Measurements from ENCODE around the gene POLR1A. TPM values are rescaled to one million over a fixed set of nuclear protein-coding genes. Genes with fewer than 3 reads are reported as not detected.

The POLR1A gene
- total RNA-seq, 4 donors from 2014 or later = 13.3 to 22.4 (median 16.6) TPM

DNA sequence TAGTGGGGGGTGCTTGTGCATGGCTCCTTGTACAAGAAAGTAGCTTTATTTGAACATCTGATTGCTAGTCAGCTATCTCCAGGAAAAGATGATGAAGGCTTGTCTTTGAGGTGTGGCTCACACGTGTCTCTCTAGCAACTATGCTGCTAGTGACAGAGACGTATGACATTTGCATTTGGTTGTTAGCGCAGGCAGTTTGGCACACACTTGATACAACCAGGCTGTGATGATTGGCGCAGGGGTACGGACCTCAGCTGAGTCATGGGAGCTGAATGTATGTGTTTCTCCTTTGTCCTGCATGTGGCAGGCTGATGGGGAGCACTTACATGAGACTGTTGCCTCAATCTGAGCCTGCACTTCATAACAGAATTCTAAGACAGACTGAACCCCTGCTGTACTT is 30.0 kb upstream of the POLR1A start:
- H3K4me3 ChIP-seq = no peak overlapping the region
- no peaks in the 10 kb centered on the region for H3K27me3 ChIP-seq
- no peak overlapping the region for H3K27ac ChIP-seq (replicated peaks in 1 of 4)
- WGBS = 55% methylated on average over 2 of the region's 5 CpGs
- H3K4me1 ChIP-seq = no peaks in the 10 kb centered on the region
- no peak for DNase-seq (ENCODE audit: extremely low spot score)
- H3K9me3 ChIP-seq = no peaks in the 10 kb centered on the region
- no peak for TF ChIP-seq EP300 (IDR thresholded peaks at IDR 0.05)
- no peak for TF ChIP-seq POLR2A (IDR thresholded peaks at IDR 0.05; ENCODE audit: low read depth)
- TF ChIP-seq, protein P1, sequence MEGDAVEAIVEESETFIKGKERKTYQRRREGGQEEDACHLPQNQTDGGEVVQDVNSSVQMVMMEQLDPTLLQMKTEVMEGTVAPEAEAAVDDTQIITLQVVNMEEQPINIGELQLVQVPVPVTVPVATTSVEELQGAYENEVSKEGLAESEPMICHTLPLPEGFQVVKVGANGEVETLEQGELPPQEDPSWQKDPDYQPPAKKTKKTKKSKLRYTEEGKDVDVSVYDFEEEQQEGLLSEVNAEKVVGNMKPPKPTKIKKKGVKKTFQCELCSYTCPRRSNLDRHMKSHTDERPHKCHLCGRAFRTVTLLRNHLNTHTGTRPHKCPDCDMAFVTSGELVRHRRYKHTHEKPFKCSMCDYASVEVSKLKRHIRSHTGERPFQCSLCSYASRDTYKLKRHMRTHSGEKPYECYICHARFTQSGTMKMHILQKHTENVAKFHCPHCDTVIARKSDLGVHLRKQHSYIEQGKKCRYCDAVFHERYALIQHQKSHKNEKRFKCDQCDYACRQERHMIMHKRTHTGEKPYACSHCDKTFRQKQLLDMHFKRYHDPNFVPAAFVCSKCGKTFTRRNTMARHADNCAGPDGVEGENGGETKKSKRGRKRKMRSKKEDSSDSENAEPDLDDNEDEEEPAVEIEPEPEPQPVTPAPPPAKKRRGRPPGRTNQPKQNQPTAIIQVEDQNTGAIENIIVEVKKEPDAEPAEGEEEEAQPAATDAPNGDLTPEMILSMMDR (IDR thresholded peaks at IDR 0.05) = no peak
- TF ChIP-seq POLR2AphosphoS5 (IDR thresholded peaks at IDR 0.05) = no peak
- intact Hi-C loops (cut with DNase I) = no loop called here
- peaks cover 81 to 100% (median 96%) of the 10 kb centered on the region in 4 donors for H3K36me3 ChIP-seq

DNA sequence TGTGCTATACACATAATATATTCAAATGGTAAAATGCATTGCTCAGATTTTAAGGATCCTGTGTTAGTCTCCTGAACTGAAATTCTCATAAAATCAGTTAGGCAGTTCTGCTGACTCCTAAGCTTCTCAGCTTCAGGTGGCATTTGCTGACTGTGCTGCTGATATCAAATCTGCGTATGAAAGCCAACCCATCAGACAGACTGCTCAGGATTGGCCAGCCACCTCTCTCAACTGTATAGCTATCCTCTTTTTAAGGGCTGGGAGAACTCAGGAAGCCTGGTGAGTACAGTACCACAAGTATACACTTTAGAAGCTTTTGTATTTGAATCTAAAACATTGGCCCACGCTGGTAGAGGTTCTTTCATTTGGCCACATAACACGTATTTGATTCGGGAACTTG is 29.0 kb upstream of the POLR1A start:
- TF ChIP-seq POLR2AphosphoS5 (IDR thresholded peaks at IDR 0.05) (no peak), EP300 (IDR thresholded peaks at IDR 0.05) (no peak), POLR2A (IDR thresholded peaks at IDR 0.05; ENCODE audit: low read depth) (no peak)
- TF ChIP-seq, protein P1 (IDR thresholded peaks at IDR 0.05) = no peak
- 91% methylated on average over 4 of the region's 4 CpGs for WGBS
- DNase-seq (ENCODE audit: extremely low spot score) = no peak
- intact Hi-C loops (cut with DNase I) = no loop called here
- Histone ChIP-seq H3K4me3 (no peak overlapping the region), H3K27ac (replicated peaks in 1 of 4) (no peak overlapping the region), H3K36me3 (peaks cover 90 to 100% (median 99%) of the 10 kb centered on the region in 4 donors), H3K4me1 (no peaks in the 10 kb centered on the region), H3K27me3 (no peaks in the 10 kb centered on the region), H3K9me3 (no peaks in the 10 kb centered on the region)

DNA sequence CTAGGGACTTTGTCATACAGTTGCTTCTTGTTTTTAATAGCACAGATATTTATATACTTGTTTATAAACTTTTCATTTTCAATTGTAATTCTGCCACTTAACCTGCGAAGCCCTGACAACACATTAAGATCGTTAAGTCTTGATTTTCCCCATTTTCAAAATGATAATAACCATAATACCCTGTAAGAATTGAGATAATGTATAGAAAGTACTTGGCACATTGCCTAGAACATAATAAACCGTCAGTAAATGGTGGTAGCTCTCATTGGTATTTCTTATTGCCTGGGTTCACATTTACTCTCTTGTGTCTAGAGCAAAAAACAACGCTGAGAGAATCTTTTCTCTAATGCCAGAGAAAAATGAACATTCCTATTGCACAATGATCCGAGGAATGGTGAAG is 19.0 kb upstream of the POLR1A start:
- no peak for DNase-seq (ENCODE audit: extremely low spot score)
- WGBS = 76% methylated on average over 5 of the region's 5 CpGs
- Histone ChIP-seq H3K4me3 (no peak overlapping the region), H3K36me3 (peaks cover 94 to 100% (median 99%) of the 10 kb centered on the region in 4 donors), H3K27me3 (no peaks in the 10 kb centered on the region), H3K27ac (replicated peaks in 1 of 4) (no peak overlapping the region), H3K9me3 (no peaks in the 10 kb centered on the region), H3K4me1 (no peaks in the 10 kb centered on the region)
- TF ChIP-seq POLR2AphosphoS5 (IDR thresholded peaks at IDR 0.05) (no peak), EP300 (IDR thresholded peaks at IDR 0.05) (no peak), POLR2A (IDR thresholded peaks at IDR 0.05; ENCODE audit: low read depth) (no peak)
- TF ChIP-seq, protein P1 (IDR thresholded peaks at IDR 0.05) = no peak
- intact Hi-C loops (cut with DNase I) = no loop called here

DNA sequence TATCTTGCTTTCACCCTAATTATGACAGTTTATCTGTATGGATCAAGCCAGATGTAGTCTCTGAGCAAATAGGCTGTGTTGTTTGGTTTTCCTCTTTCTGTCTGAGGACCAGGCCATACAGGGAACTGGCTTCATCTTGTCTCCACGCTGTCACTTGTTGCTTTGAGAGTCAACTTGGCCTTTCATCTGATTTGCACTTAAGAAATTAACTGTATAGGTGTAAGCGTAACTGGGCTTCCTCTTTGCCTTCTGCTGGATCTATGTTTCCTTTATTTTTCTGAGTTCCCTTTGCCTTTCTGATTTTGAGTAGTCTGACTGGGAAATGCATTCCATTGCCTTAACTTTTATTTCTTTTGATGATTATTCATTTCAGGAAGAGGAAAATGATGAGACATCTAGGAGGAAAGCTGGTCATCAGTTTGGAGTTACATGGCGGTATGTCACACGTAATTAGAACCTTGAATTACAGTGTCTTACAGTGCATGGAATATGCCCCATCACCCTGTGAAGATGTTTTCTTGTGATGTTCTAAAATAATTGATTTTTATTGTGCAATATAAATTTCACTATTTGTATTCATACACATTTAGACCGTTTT is 17.7 kb upstream of the POLR1A start:
- H3K4me1 ChIP-seq = no peaks in the 10 kb centered on the region
- DNase-seq (ENCODE audit: extremely low spot score) = no peak
- H3K9me3 ChIP-seq = no peaks in the 10 kb centered on the region
- H3K27me3 ChIP-seq = no peaks in the 10 kb centered on the region
- no peak overlapping the region for H3K27ac ChIP-seq (replicated peaks in 1 of 4)
- intact Hi-C loops (cut with DNase I) = no loop called here
- H3K36me3 ChIP-seq = peaks cover 97 to 100% (median 99%) of the 10 kb centered on the region in 4 donors
- H3K4me3 ChIP-seq = no peak overlapping the region
- WGBS = 85% methylated on average over 5 of the region's 5 CpGs
- TF ChIP-seq EP300 (IDR thresholded peaks at IDR 0.05) = no peak

DNA sequence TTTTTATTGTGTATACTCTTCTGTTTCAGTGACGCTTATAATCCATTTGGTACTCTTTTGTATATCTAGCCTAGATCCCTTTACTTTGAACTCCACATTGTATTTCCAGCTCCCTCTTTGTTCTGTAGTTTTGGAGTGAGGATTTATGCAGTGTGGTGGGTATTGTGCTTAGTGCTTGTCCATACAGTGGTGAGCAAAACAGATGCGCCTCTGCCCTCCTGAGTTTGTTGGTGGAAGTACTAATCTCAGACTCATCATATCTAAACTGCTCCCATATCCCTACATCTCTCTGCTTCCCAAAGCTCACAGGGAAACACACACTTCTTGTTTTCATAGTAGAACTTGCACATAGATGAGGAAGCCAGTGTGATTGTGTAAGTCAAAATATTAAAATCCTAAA is 12.4 kb upstream of the POLR1A start:
- peaks cover 14 to 22% (median 21%) of the 10 kb centered on the region in 4 donors for H3K4me1 ChIP-seq
- intact Hi-C loops (cut with DNase I) = no loop called here
- no peaks in the 10 kb centered on the region for H3K9me3 ChIP-seq
- no peak overlapping the region for H3K4me3 ChIP-seq
- H3K36me3 ChIP-seq = peaks cover 53 to 93% (median 86%) of the 10 kb centered on the region in 4 donors
- 99% methylated on average over 2 of the region's 2 CpGs for WGBS
- no peaks in the 10 kb centered on the region for H3K27me3 ChIP-seq
- no peak overlapping the region for H3K27ac ChIP-seq (replicated peaks in 1 of 4)
- TF ChIP-seq EP300 (IDR thresholded peaks at IDR 0.05) (no peak), POLR2AphosphoS5 (IDR thresholded peaks at IDR 0.05) (no peak)
- TF ChIP-seq, protein P1 (IDR thresholded peaks at IDR 0.05) = no peak
- DNase-seq (ENCODE audit: extremely low spot score) = no peak
